Astrocyte of the hippocampus (primary cell): ENCODE data around the gene SMURF1.

Experiments
- DNase-seq: peaks from one replicate; pipeline ENCODE4 v3.0.0; 2011; ENCODE audit warnings: low read depth, low spot score

Gene SMURF1

GRCh38 chr7:99029466-99030435 lies 114.2 kb downstream of the SMURF1 start:
- DNase-seq = no peak

- DNase-seq = no peak
Observed at GRCh38 chr7:99028261-99028973, 115.5 kb downstream of the SMURF1 start.

GRCh38 chr7:99027841-99028240 lies 116.1 kb downstream of the SMURF1 start:
- no peak for DNase-seq

GRCh38 chr7:99027241-99027640 lies 116.7 kb downstream of the SMURF1 start:
- no peak for DNase-seq

DNA sequence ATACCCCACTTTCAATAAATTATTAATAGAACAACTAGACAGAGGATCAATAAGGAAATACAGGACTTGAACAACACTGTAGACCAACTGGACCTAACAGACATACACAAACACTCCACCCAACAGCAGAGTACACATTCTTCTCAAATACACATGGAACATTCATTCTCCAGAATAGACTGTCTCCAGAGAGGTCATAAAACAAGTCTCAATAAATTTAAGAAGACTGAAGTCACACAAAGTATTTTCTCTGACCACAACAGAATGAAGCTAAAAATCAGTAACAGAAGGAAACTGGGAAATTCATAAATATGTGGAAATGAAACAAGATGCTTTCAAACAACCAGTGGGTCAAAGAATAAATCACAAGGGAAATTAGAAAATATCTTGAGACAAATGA lies 119.8 kb downstream of the SMURF1 start:
- DNase-seq = no peak

DNA sequence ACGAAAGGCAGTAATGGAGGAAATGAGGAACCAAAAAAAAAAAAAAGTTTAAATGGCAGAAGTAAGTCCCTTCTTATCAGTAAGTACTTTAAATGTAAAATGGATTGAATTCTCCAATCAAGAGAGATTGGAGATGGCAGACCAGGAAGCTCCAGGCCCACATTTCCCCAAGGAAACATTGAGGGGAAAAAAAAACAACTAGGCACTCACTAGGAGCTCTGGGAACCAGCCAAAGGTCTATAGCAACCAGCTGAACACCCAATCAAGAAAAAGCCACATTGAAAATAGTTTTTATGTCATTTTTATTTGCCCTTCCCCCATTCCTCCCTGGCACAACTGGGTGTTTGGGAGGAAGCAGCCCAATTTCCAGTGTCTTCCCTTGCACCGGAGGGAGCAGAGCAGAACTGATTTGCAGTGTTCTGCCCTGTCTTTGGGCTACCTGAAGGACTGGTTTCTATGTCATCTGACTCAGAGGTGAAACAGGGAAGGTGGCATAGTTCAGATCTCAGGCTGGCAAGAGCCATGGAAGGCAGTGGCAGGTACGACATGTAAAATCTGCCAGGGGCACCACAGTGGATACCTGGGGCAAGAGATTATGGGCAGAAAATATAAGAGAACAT lies 121.9 kb downstream of the SMURF1 start:
- no peak for DNase-seq

GRCh38 chr7:99020413-99020715 lies 123.5 kb downstream of the SMURF1 start:
- no peak for DNase-seq

GRCh38 chr7:99019523-99020412 lies 124.1 kb downstream of the SMURF1 start:
- DNase-seq = no peak

- no peak for DNase-seq
Observed at GRCh38 chr7:99016196-99016595, 127.7 kb downstream of the SMURF1 start.

DNA sequence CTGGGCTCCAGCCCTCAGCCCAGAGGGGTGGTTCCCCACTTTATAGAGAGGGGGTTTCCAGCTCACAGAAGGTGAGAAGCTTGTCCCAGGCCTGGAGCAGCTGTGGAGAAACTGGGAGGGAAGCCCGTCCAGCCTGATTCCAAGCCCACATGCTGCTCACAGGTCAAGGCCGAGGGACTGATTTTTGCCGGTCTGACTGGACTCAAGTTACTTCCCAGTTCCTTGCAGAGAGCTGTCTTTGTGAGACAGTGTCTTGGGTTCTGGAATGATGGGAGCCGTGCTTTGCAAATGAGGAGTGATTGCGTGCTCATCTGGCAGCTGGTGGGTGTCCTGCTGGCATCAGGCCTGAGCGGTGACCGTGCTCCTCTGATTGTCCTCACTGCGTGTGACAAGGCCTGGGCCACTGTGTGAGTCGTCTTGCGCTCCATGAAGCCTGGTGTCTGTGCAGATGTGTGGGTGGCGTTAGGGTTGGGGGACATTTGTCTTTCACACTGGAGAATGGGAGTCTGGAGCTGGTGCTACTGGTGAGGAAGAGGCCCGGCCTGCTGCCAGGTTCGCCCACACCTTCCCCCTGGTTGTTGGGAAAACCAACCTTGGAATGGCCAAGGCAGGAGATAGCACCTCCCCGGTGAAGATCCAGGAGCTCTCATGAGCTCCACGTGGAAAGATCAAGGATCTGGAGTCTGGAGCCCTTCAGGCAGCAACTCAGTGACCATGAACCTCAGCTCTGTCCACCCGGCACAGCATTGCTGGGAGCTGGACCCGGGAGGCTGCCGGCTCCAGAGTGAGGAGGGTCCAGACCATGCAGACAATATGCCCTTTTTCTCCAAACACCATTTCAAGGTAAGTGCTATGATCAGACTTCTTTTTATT lies 129.6 kb downstream of the SMURF1 start:
- DNase-seq = no peak

- no peak for DNase-seq
Observed at GRCh38 chr7:99013266-99014112, 130.4 kb downstream of the SMURF1 start.

DNA sequence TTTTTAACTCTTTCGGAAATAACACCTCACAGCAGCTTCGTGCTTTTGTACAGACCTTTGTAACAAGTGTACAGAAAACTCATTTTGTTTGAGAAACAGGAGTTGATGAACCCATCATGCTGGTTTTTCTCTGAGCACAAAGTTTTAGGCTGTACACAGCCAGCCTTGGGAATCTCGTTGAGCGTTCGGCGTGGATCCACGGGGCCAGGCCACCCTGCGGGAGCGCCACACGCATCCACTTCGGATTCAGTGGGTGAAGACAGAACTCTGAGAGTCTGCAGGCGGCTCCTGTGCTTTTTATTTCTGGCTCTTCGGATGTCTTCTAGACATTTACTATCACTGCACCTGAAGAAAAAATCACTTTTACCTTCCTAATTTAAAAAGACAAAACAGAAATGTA lies 131.2 kb downstream of the SMURF1 start:
- DNase-seq = no peak

- no peak for DNase-seq
Observed at GRCh38 chr7:99011706-99012404, 132.1 kb downstream of the SMURF1 start.

- DNase-seq = no peak
Observed at GRCh38 chr7:99011341-99011705, 132.6 kb downstream of the SMURF1 start.

DNA sequence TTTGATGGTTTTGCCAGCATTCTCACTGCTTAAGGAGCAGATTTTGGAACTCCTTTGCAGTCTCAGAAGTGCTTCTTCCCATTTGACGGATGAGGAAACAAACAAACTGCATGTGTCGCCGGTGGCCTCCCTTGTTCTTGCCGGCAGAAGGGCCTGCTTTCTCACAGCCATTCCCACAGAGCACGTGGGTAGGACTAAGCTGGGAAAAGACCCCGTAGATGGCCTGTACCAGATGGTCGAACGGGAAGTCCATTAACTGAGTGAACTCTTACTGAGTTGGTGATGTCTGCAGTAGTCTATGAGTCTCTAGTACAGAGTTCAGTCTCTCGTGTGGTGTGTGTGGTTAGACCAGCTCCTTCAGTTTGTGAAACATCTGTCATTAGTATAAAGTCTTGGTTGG lies 133.6 kb downstream of the SMURF1 start:
- no peak for DNase-seq

GRCh38 chr7:99008921-99009530 lies 134.9 kb downstream of the SMURF1 start:
- DNase-seq = no peak

DNA sequence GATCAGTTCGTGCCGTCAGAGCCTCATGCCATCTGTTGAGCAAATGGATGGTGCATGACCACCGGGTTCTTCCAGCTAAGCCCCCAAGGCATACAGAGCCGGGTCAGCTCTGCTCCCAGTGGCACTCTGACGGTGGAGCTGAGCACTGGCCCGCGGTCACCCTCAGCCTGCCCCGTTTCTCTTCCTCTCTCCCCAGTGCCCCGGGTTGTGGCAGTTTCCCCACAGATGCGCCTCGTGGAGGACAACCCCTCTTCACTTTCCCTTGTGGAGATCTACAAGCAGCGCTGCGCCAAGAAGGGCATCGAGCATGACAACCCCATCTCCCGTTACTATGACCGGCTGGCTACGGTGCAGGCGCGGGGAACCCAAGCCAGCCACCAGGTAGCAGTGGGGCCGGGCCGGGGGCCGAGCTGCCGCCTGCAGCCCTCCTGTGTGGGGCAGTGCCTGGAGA lies 135.7 kb downstream of the SMURF1 start:
- DNase-seq = no peak

- DNase-seq = no peak
Observed at GRCh38 chr7:99006739-99007424, 137.0 kb downstream of the SMURF1 start.
